GM21381 (cell line): ENCODE measurements around the gene CTBP2.

Experiments
- ATAC-seq: cut with Tn5 transposase; IDR thresholded peaks from one replicate; pipeline ENCODE4 v1.9.1; 2021; ENCODE audit warnings: mild to moderate bottlenecking, moderate library complexity; ENCODE audit not compliant: unreplicated experiment

Gene CTBP2

DNA sequence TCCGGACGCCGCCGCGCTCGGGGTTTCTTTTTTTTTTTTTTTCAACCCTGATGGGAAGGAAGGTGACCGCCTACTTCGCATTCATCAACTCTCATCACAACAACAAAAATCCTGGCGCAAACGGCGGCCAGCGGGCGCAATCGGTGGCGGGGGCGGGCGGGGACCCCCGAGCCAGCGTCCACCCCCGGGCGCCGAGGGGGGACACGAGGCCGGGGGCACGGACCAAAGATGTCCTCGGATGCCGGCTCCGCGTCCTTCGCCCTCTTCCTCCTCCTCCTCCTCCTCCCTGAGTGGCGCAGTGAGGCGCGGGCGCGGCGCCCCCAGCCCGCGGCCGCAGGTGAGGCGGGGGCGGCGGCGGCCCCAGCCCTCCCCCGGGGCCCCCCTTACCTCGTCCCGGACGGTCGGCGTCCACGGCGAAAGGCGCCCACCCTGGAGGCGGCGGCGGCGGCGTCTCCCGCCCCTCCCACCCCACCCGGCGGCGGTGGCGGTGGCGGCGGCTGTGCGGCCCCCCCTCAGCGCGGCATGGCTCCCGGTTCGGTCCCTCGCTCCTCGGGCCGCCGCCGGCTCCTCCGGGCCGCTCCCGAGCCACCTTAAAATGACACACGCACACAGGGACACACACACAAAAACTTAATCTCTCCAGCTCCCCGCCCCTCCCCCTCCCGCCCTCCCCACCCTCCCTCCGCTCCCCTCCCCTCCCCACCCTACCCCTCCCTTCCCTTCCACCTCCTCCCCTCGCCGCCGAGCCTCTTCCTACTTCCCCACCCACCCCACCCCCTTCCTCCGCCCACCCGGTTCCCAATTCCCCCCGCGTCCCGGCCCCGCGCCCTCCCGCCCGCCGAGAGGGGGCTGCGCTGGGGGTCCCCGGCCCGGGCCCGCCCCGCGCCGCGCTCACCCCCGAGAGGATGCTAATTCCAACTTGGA is at the start of gene CTBP2:
Gene CTBP2 (minus strand): TSS at position 632 of the 924 bp plus-strand sequence.
- ATAC-seq, result no peak

DNA sequence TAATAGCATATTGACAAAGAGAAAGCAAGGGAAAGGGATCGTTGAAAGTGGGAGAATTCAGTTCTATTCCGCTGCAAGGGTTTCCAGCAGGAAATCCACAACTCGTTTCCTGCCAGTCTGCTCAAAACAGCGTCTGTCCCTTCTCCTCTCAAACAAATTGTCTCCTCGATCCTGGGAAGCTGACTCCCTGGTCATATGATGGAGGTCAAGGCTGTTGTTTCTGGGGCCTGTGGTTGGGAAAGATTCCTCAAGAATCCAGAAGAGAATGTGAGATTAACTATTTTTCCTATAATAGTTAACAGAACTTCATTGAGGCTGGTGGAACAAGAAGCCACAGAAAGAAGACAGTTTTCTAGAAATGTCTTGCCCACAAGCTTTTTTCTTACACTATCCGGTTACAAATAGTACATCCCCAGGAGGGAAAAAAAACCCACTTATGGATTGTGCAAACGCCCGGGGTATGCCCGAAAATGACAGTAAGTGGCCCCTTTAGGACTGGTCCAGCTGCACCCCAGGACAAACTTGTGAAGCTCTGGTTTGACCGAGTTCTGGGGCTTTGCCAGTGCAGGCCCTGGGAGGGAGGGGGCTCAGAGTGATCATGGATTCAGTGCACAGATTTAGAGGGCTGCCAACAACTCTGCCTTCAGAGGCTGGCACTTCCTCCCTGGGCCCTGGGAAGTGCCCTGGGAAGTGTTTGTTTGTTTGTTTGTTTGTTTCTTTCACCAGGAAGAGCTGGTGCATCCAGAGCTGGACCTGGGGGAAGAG is 49.4 kb upstream of the CTBP2 start:
- ATAC-seq, result no peak

DNA sequence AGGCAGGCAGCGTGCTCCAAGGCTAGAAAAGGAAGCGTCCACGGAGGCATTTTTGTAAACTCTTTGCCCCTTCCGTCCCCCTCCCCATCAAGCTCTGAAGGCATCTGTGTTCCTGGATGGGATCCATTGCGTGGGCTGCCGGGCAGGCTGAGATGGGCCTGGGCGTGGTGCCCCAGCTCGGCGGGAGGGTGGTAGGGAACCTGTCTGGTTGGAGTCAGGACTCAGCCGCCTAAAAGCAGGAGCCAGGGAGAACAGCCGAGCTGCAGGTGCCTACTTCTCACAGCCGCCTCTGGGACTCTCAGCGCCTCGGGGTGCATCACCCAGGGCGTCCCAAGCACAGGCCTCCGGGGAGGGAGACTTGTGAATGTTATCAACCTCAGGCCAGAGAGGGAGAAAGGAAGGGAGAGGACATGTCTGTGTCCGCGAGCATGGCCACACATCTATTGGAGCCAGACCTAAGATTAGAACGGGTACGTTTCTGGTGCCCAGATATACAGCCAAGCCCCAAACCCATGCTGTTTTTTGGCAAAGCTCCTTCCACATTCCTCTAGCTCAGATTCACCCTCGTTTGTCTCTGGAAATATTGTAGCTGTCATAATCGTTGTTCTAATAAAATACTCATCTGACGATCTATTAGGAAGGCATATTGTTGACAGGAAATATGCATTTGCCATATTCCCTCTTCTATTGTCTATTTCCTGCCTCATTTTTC is 48.6 kb upstream of the CTBP2 start:
- no peak for ATAC-seq

DNA sequence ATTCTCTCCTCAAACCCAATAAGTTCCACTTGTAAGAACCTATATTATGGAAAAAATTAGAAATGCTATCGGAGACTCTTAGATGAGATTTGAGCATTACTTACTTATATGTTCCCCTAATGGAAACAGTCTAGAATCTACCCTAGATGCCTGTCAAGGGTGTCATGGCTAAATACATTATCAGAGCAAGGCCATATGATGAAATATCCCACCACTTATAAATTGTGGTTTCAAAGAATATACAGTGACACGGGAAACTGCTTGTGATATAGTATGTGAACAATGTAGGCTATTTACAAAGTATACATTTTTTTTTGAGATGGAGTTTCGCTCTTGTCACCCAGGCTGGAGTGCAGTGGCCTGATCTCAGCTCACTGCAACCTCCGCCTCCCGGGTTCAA is 46.3 kb upstream of the CTBP2 start:
- ATAC-seq, result no peak

DNA sequence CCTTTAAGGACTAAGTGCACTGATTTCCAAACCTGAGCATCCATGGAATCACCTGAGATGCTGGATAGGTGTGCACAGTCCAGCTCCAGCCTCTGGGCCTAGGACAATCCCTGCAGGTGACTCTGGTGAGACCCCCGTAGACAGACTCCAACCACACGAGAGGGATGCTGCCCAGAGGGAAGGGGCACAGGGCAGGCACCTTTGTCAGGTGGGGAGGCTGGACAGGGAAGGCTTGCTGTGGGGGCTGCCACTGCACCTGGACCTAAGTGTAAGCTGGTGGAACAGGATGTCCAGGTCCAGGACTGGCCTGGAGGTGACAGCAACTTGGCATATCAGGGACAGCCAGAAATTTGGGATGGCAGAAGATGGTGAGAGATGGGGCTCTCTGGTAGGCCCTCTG is 45.1 kb upstream of the CTBP2 start:
- ATAC-seq, result no peak

DNA sequence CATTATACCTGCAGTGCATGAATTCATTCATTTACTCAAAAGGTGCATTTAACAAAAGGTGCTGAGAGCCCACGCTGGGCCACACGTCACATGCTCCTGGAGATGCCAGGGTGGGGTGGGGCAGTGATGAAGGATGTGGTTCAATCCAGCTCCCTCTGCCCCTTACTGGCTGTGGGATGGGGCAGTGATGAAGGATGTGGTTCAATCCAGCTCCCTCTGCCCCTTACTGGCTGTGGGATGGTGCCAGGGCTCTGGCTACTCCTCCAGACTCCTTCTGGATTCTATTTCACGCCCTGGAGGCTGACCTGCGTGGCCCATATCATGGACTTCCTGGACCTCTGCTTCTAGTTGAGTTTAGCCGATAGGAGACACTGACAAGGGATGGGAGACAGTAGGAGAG is 44.0 kb upstream of the CTBP2 start:
- no peak for ATAC-seq

DNA sequence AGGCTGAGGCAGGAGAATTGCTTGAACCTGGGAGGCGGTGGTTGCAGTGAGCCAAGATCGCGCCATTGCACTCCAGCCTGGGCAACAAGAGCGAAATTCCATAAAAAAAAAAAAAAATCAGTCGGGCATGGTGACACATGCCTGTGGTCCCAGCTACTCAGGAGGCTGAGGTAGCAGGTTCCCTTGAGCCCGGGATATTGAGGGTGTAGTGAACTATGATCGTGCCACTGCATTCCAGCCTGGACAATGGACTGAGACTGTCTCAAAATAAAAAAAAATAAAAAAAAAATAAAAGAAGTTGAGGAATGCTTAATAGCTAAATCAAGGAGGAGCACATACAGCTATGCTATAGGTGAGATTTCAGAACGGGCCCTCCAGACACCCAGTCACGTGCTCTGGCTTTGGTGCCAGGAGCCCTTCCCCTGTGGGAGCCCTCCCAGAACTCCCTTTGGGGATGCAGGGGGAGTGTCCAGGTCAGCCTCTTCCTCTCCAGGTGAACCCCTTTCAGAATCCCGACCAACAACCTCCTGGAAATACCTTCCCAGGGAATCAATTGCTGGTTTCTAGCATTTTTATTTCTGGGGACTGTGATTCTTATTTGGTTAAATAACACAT is 42.9 kb upstream of the CTBP2 start:
- no peak for ATAC-seq

DNA sequence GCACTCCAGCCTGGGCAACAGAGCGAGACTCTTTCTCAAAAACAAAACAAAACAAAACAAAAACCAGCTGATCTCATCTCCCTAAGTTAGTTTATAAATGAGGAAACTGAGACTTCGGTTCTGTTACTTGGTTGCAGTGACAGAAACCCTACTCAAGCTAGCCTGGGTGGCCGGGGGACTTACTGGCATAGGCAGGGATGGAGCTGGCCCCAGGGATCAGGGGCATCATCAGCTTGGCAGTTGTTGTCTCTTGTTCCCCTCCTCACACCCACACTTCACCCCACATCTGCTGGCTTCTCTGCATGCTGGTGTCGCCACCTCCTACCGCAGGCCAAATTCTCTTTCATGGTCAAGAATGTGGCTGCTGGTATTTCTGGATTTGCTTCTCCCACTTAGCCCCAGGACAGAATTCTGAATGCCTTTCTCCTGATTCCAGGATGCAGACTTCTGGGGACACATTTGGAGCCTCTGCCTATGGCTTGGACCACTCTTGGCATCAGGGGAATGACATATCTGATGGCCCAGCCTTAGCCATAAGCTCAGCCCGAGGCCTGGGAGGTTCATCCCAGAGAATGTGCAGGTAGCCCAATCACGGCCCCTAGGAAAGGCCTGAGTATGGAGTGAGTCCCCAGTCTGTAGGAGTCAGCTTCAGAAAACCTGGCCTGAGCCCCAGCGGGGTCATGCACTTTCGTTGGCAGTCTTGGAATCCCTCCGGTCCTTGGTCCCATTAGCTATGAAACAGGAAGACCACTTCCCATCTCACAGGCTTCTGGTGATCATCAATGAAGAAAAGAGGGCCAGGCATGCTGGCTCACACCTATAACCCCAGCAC is 41.6 kb upstream of the CTBP2 start:
- ATAC-seq, result peak; percentile 19

DNA sequence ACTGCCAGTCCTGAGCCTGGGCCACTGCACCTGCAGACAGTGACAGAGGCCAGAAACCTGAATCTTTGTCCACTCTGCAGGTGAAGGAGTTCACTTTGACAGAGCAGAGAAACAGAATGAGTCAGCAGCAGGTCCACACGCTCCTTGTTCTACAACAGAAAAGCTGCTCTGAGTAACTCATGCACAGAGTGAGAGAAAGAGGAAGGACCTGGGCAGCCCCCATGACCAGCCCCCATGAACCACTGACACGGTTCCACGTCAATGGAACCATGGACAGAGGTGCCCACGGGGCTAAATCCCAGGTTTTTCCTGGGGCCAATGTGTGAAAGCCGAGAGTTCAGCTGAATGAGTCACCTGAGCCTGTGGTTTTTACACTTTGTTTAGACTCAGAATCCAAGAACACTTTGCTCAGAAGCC is 40.8 kb upstream of the CTBP2 start:
- peak; percentile 87 for ATAC-seq

DNA sequence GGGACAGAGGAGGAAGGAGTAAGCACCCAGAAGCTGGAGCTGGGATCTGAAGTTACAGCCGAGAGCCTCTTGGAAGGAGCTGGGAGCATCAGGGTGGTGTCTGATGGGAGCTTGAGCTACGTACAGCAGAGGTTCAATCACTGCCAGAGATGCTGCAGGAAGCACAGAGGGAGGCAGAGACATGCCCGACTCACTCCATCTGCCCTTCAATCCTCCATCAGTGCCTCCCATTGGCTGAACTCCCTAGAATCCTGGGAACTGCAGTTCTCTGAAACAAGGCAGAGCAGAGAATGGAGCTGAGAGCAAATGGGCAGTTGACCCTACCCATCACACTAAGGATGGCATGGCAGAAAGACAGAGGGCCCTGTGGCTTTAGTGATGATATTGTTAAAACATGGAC is 40.0 kb upstream of the CTBP2 start:
- no peak for ATAC-seq

DNA sequence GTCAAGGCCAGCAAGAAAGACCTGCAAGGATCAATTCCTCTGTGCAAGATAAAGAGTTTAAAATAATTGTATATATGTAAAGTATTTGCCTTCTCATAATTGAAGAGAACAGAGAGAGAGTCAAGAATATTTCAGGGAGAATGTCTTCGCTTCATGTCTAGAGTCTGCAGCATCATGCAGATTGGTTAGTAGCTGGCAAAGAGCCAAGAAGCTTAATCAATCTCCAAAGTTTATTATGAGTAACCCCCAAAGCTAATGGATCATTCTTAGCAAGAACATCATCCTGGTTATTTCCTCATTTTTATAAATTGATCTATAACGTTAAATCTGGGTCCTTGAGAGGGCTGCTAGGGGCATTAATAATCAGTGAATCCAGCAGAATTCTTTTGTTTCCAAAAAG is 38.9 kb upstream of the CTBP2 start:
- ATAC-seq, result no peak

DNA sequence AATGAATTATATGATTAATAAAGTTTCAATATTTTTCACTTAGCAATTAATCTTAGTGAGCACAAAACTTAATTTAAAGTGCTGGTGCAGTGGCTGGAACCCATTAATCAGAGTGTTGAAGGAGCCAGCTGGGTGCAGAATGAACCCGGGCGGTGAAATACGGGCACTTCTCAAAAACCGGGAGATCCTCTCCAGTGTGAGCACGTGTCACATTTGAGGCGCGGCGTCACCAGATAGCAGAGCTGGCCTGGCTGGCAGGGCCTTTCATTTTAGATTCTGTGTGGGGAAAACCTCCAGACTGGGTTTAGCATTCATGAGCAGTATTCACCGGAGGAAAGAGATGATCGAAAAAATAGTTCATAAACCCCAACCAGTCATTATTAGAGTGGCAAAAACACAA is 34.5 kb upstream of the CTBP2 start:
- ATAC-seq, result no peak

DNA sequence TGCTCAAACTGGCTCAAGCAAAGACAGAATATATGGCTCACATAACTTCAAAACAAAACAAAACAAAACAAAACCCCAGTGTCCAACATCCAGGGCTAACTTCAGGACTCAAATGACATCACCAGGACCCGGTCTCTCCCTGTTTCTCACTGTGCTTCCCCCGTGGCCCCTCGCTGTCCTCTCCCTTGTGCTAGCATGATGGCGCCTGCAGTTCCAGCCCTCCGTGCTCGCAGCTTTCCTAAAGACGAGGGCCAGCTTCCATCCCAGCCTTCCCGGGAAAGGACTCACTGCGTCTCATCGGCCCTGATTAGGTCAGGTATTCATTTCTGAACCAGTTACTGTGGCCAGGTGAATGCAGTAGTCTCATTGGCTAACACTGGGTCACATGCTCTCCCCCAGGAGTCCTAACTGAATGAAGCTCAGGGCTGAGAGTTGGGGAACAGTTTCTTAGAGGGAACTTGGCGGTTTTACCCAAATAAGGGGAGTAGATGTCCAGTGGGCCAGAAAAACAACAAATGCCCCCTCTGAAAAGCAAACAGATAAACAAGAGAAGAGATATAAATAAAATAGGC is 33.0 kb upstream of the CTBP2 start:
- no peak for ATAC-seq

DNA sequence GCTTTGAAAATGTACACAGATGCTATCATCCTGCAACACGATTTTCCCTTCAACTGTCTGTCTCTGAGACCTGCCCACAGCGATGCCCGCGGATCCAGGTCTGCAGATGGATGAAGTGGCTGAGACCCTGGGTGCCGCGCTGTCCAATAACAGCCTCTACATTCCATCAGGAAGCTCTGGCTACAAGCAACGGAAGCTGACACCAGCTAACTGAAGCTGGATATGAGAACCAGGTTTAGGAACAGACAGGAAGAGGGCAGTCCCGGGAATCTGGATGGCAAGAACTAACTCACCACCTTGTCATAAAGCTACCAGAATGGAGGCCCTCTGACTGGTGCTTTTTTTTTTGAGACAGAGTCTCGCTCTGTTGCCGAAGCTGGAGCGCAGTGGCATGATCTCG is 32.3 kb upstream of the CTBP2 start:
- ATAC-seq, result no peak

DNA sequence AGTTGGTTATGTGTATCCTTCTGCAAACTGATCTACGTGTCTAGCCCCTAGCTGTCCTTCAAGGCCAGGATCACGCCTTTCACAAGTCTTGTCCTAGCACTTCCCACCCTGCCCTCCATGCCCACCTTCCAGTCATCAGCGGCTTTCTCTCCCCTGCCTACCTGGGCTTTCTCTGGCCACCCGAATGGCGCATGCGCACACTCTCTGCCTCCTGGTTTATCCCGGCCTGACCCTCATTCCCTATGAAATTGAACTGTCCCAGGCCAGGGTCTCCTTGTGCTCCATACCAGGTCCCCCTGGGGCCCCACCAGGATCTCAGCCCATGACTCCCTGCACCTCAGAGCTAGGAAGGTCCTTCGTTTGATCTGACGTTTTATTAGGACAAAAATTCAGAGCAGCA is 31.6 kb upstream of the CTBP2 start:
- ATAC-seq, result no peak

DNA sequence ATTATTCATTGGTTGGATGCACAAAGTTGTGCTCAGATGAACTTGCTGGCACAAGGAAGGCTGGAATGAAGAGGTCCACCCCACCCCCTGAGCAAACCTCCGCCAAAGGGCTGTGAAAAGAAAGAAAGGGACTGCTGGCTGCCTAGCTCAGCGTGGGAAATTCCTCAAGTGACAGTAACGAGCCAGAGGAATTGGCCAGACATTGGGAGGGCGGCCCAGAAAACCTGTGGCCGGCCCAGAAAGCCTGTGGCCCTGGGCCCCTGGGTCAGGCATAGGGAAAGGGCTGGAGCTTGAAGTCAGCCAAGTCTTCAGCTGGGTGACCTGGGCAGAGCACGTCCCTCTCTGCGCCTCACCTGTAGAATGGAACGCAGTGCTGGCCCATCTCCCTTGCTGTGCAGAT is 30.6 kb upstream of the CTBP2 start:
- ATAC-seq, result no peak

DNA sequence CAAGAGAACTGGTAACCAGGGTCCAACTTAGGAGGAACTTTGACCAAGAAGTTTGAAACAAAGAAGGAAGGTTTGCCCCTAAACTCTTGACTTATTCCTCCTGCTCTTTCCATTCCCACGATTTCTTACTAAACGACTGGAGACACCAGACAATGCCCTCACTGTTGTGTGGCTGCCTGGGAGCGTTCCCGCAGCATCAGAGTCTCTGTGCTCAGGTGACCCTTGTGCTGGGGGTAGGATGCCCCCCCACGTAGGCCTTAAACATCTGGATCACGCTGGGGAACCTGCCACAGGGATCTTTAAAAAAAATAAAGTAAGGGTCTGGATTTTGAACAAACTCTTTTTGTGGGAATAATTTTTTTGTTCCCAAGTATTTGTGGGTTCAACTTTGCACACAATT is 30.1 kb upstream of the CTBP2 start:
- no peak for ATAC-seq

DNA sequence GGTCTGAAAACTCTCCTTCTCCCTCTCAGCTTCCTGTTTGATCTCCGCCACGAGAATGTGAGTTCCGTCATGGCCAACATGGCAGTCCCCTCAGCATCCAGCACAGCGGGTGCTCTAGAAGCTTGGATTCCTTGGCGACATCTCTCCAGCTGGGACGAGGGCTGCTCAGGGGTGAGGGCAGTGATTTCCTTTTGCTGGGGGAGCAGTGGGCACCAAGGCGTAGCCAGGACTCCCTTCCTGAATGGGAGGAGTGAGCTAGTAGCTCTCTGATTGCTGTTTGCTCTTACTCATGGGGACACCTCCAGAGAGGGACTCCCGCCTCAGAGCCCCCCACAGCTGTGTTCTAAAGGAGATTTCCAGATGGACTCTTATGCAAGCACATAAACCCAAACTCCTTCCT is 28.8 kb upstream of the CTBP2 start:
- ATAC-seq, result no peak

DNA sequence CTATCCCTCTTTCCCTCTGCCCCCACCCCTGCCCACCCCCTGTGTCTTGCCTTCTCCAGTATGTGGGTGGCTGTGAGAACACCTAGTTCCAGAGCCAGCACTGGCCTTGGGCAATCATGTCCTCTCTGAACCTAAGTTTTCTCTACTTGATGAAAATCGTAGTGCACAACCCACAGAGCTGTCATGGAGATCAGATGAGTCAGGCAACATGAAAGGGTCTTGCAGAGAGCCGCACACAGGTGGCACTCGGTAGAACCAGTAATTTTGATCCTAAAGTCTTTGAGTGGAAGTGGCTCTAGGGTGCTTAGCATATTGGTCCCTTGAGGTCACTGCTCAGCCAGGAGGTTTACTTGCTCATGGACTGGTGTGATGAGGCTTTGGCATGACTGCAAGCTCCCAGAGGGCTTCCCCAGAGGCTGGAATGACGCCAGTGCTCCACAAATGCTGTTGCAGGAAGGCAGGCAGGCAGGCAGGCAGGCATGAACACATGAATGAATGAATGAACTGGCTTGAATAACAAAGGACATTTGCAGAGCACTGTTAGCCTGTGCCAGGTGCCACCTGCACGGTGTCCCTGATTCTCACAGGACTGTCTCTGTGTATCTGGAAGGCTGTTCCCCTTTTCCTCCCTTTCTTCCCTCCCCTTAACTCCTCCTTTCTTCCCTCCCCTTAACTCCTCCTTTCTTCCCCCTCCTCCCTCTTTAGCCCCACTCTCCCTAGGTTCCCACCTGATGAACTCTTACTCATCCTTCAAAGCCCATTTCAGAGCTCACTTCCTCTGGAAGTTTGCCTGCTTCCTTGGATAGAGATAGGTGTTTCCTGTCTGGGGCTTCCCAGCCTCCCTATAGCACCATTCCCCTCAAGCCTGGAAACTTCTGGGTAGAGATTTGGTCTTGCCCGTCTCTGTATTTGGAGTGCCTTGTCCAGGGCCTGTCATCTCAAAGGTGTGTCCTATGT is 27.2 kb upstream of the CTBP2 start:
- no peak for ATAC-seq
